GM12801 (cell line): Measurements from ENCODE around the gene MAD2L1BP.

Experiments used
- TF ChIP-seq, protein P1 (sequence below): IDR thresholded peaks from one replicate; pipeline ENCODE4 v1.5.1; 2011; ENCODE audit warnings: control low read depth; ENCODE audit not compliant: insufficient read length; ENCODE audit errors: extremely low read depth

MAD2L1BP gene

GRCh38 chr6:43687079-43687436 lies 51.4 kb downstream of the MAD2L1BP start:
- TF ChIP-seq, protein P1, sequence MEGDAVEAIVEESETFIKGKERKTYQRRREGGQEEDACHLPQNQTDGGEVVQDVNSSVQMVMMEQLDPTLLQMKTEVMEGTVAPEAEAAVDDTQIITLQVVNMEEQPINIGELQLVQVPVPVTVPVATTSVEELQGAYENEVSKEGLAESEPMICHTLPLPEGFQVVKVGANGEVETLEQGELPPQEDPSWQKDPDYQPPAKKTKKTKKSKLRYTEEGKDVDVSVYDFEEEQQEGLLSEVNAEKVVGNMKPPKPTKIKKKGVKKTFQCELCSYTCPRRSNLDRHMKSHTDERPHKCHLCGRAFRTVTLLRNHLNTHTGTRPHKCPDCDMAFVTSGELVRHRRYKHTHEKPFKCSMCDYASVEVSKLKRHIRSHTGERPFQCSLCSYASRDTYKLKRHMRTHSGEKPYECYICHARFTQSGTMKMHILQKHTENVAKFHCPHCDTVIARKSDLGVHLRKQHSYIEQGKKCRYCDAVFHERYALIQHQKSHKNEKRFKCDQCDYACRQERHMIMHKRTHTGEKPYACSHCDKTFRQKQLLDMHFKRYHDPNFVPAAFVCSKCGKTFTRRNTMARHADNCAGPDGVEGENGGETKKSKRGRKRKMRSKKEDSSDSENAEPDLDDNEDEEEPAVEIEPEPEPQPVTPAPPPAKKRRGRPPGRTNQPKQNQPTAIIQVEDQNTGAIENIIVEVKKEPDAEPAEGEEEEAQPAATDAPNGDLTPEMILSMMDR = no peak

- TF ChIP-seq, protein P1 = no peak
Observed at GRCh38 chr6:43687437-43688347, 52.1 kb downstream of the MAD2L1BP start, which contains the start of gene MRPS18A. TSS of gene MRPS18A (minus strand) at chr6:43687791. CDS start at chr6:43687779, 12 bp downstream.

GRCh38 chr6:43689421-43689820 lies 53.8 kb downstream of the MAD2L1BP start:
- TF ChIP-seq, protein P1 = no peak
